Measurements from ENCODE around the gene CSTPP1.
"Not testable (repeated sequence)": the region's sequence is repeated elsewhere in the genome, so short reads cannot be mapped to it uniquely, and the experiment has no call there.

CSTPP1 gene

GRCh38 chr11:47061429-47062178, 125.0 kb downstream of the CSTPP1 start:
- no peaks in the 10 kb centered on the region for H3K36me3 ChIP-seq (ENCODE audit: control insufficient read depth, insufficient read depth, low read length)
- H3K9ac ChIP-seq (ENCODE audit: low read length), result no peak overlapping the region
- H3K9me3 ChIP-seq (ENCODE audit: control insufficient read depth, low read length), result no peaks in the 10 kb centered on the region
- no peak overlapping the region for H3K4me3 ChIP-seq (ENCODE audit: low read length)
- H3K27me3 ChIP-seq (ENCODE audit: control insufficient read depth, insufficient read depth, low read length), result no peaks in the 10 kb centered on the region
- H3K4me1 ChIP-seq (ENCODE audit: control insufficient read depth, insufficient read depth, low read length), result no peaks in the 10 kb centered on the region

GRCh38 chr11:47062736-47063135, 126.2 kb downstream of the CSTPP1 start:
- Histone ChIP-seq H3K4me1 (ENCODE audit: control insufficient read depth, insufficient read depth, low read length) (no peaks in the 10 kb centered on the region), H3K27me3 (ENCODE audit: control insufficient read depth, insufficient read depth, low read length) (no peaks in the 10 kb centered on the region), H3K9ac (ENCODE audit: low read length) (no peak overlapping the region), H3K9me3 (ENCODE audit: control insufficient read depth, low read length) (no peaks in the 10 kb centered on the region), H3K36me3 (ENCODE audit: control insufficient read depth, insufficient read depth, low read length) (no peaks in the 10 kb centered on the region), H3K4me3 (ENCODE audit: low read length) (no peak overlapping the region)

- Histone ChIP-seq H3K27me3 (ENCODE audit: control insufficient read depth, insufficient read depth, low read length) (no peaks in the 10 kb centered on the region), H3K4me3 (ENCODE audit: low read length) (no peak overlapping the region), H3K36me3 (ENCODE audit: control insufficient read depth, insufficient read depth, low read length) (no peaks in the 10 kb centered on the region), H3K9ac (ENCODE audit: low read length) (no peak overlapping the region), H3K9me3 (ENCODE audit: control insufficient read depth, low read length) (no peaks in the 10 kb centered on the region), H3K4me1 (ENCODE audit: control insufficient read depth, insufficient read depth, low read length) (peaks cover 8% of the 10 kb centered on the region)
Measured at GRCh38 chr11:47067401-47067800, 130.8 kb downstream of the CSTPP1 start.

- Histone ChIP-seq H3K9me3 (ENCODE audit: control insufficient read depth, low read length) (no peaks in the 10 kb centered on the region), H3K27me3 (ENCODE audit: control insufficient read depth, insufficient read depth, low read length) (no peaks in the 10 kb centered on the region), H3K9ac (ENCODE audit: low read length) (no peak overlapping the region), H3K4me3 (ENCODE audit: low read length) (no peak overlapping the region), H3K36me3 (ENCODE audit: control insufficient read depth, insufficient read depth, low read length) (no peaks in the 10 kb centered on the region), H3K4me1 (ENCODE audit: control insufficient read depth, insufficient read depth, low read length) (peaks cover 8% of the 10 kb centered on the region)
Measured at GRCh38 chr11:47070769-47071168, 134.2 kb downstream of the CSTPP1 start.

- Histone ChIP-seq H3K9ac (ENCODE audit: low read length) (no peak overlapping the region), H3K4me1 (ENCODE audit: control insufficient read depth, insufficient read depth, low read length) (peaks cover 8% of the 10 kb centered on the region), H3K36me3 (ENCODE audit: control insufficient read depth, insufficient read depth, low read length) (no peaks in the 10 kb centered on the region), H3K27me3 (ENCODE audit: control insufficient read depth, insufficient read depth, low read length) (no peaks in the 10 kb centered on the region), H3K9me3 (ENCODE audit: control insufficient read depth, low read length) (no peaks in the 10 kb centered on the region), H3K4me3 (ENCODE audit: low read length) (no peak overlapping the region)
Measured at GRCh38 chr11:47071341-47071740, 134.8 kb downstream of the CSTPP1 start.

- Histone ChIP-seq H3K4me1 (ENCODE audit: control insufficient read depth, insufficient read depth, low read length) (peaks cover 8% of the 10 kb centered on the region), H3K36me3 (ENCODE audit: control insufficient read depth, insufficient read depth, low read length) (no peaks in the 10 kb centered on the region), H3K27me3 (ENCODE audit: control insufficient read depth, insufficient read depth, low read length) (no peaks in the 10 kb centered on the region), H3K9ac (ENCODE audit: low read length) (no peak overlapping the region), H3K4me3 (ENCODE audit: low read length) (no peak overlapping the region), H3K9me3 (ENCODE audit: control insufficient read depth, low read length) (no peaks in the 10 kb centered on the region)
Measured at GRCh38 chr11:47071791-47072261, 135.3 kb downstream of the CSTPP1 start.

- Histone ChIP-seq H3K4me3 (ENCODE audit: low read length) (no peak overlapping the region), H3K36me3 (ENCODE audit: control insufficient read depth, insufficient read depth, low read length) (no peaks in the 10 kb centered on the region), H3K9ac (ENCODE audit: low read length) (no peak overlapping the region), H3K27me3 (ENCODE audit: control insufficient read depth, insufficient read depth, low read length) (no peaks in the 10 kb centered on the region), H3K9me3 (ENCODE audit: control insufficient read depth, low read length) (no peaks in the 10 kb centered on the region), H3K4me1 (ENCODE audit: control insufficient read depth, insufficient read depth, low read length) (no peaks in the 10 kb centered on the region)
Measured at GRCh38 chr11:47078751-47079521, 142.4 kb downstream of the CSTPP1 start.

GRCh38 chr11:47080775-47081174, 144.2 kb downstream of the CSTPP1 start:
- H3K9ac ChIP-seq (ENCODE audit: low read length); H3K4me3 ChIP-seq (ENCODE audit: low read length); H3K36me3 ChIP-seq (ENCODE audit: control insufficient read depth, insufficient read depth, low read length); H3K9me3 ChIP-seq (ENCODE audit: control insufficient read depth, low read length); H3K4me1 ChIP-seq (ENCODE audit: control insufficient read depth, insufficient read depth, low read length); H3K27me3 ChIP-seq (ENCODE audit: control insufficient read depth, insufficient read depth, low read length): not testable (repeated sequence)

GRCh38 chr11:47083913-47084312, 147.4 kb downstream of the CSTPP1 start:
- Histone ChIP-seq H3K9me3 (ENCODE audit: control insufficient read depth, low read length) (no peaks in the 10 kb centered on the region), H3K4me1 (ENCODE audit: control insufficient read depth, insufficient read depth, low read length) (no peaks in the 10 kb centered on the region), H3K27me3 (ENCODE audit: control insufficient read depth, insufficient read depth, low read length) (no peaks in the 10 kb centered on the region), H3K9ac (ENCODE audit: low read length) (no peak overlapping the region), H3K36me3 (ENCODE audit: control insufficient read depth, insufficient read depth, low read length) (no peaks in the 10 kb centered on the region), H3K4me3 (ENCODE audit: low read length) (no peak overlapping the region)

- Histone ChIP-seq H3K9me3 (ENCODE audit: control insufficient read depth, low read length) (no peaks in the 10 kb centered on the region), H3K4me3 (ENCODE audit: low read length) (no peak overlapping the region), H3K27me3 (ENCODE audit: control insufficient read depth, insufficient read depth, low read length) (no peaks in the 10 kb centered on the region)
Measured at GRCh38 chr11:47087801-47088200, 151.2 kb downstream of the CSTPP1 start.

GRCh38 chr11:47093541-47093940, 157.0 kb downstream of the CSTPP1 start:
- no peaks in the 10 kb centered on the region for H3K36me3 ChIP-seq (ENCODE audit: control insufficient read depth, insufficient read depth, low read length)
- H3K9me3 ChIP-seq (ENCODE audit: control insufficient read depth, low read length), result no peaks in the 10 kb centered on the region
- no peaks in the 10 kb centered on the region for H3K27me3 ChIP-seq (ENCODE audit: control insufficient read depth, insufficient read depth, low read length)
- no peak overlapping the region for H3K4me3 ChIP-seq (ENCODE audit: low read length)
- H3K9ac ChIP-seq (ENCODE audit: low read length), result no peak overlapping the region
- no peaks in the 10 kb centered on the region for H3K4me1 ChIP-seq (ENCODE audit: control insufficient read depth, insufficient read depth, low read length)

More at GRCh38 chr11:47087801-47088200, 151.2 kb downstream of the CSTPP1 start:
- Histone ChIP-seq H3K36me3 (ENCODE audit: control insufficient read depth, insufficient read depth, low read length) (no peaks in the 10 kb centered on the region), H3K4me1 (ENCODE audit: control insufficient read depth, insufficient read depth, low read length) (no peaks in the 10 kb centered on the region), H3K9ac (ENCODE audit: low read length) (no peak overlapping the region)

- H3K36me3 ChIP-seq (ENCODE audit: control insufficient read depth, insufficient read depth, low read length); H3K4me3 ChIP-seq (ENCODE audit: low read length); H3K4me1 ChIP-seq (ENCODE audit: control insufficient read depth, insufficient read depth, low read length); H3K9ac ChIP-seq (ENCODE audit: low read length); H3K9me3 ChIP-seq (ENCODE audit: control insufficient read depth, low read length); H3K27me3 ChIP-seq (ENCODE audit: control insufficient read depth, insufficient read depth, low read length): not testable (repeated sequence)
Measured at GRCh38 chr11:47096871-47097270, 160.3 kb downstream of the CSTPP1 start.

Data from mucosa of stomach (tissue), 1 donor.